ENCODE data around the gene MC3R. TPM values are rescaled to one million over a fixed set of nuclear protein-coding genes. Genes with fewer than 3 reads are reported as not detected.

The MC3R gene
- total RNA-seq, 4 donors from 2014 or later: not detected

DNA sequence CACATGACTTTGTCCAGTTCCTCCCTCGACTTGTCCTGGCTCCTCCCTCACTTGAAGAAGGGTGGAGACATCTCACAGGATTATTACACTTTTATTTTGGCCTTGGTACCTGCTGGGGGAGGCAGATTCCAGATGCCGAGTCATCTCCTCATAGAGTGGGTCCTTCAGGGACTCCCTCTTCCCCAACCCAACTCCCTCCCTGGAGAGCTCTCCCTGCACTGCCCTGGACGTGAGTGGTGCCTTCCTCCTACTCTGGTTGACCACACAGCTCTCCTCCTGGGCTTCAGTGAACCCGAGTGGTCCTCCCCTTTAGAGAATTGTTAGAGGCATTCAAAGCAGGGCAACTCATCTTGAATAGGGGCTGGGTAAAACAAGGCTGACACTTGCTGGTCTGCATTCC, 40.9 kb upstream of the MC3R start:
- no peak overlapping the region for H3K27ac ChIP-seq
- H3K4me1 ChIP-seq: no peaks in the 10 kb centered on the region
- TF ChIP-seq CTCF (IDR thresholded peaks at IDR 0.05) (no peak), POLR2A (IDR thresholded peaks at IDR 0.05) (no peak)
- no peak overlapping the region for H3K4me3 ChIP-seq
- H3K9me3 ChIP-seq: no peaks in the 10 kb centered on the region
- H3K27me3 ChIP-seq: no peaks in the 10 kb centered on the region
- H3K36me3 ChIP-seq: no peaks in the 10 kb centered on the region
- DNase-seq: no peak

DNA sequence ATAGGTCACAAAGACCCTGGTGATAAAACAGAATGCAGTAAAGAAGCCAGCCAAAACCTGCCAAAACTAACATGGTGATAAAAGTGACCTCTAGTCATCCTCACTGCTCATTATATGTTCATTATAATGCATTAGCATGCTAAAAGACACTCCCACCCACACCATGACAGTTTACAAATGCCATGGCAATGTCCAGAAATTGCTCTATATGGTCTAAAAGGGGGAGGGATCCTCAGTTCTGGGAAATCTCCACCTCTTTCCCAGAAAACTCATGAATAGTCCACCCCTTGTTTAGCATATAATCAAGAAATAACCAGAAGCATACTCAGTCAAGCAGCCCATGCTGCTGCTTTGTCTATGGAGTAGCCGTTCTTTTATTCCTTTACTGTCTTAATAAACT, 40.4 kb upstream of the MC3R start:
- Histone ChIP-seq H3K9me3 (no peaks in the 10 kb centered on the region), H3K27me3 (no peaks in the 10 kb centered on the region), H3K4me3 (no peak overlapping the region), H3K4me1 (no peaks in the 10 kb centered on the region), H3K27ac (no peak overlapping the region), H3K36me3 (no peaks in the 10 kb centered on the region)
- DNase-seq: no peak
- no peak for TF ChIP-seq POLR2A (IDR thresholded peaks at IDR 0.05)
- no peak for TF ChIP-seq CTCF (IDR thresholded peaks at IDR 0.05)

DNA sequence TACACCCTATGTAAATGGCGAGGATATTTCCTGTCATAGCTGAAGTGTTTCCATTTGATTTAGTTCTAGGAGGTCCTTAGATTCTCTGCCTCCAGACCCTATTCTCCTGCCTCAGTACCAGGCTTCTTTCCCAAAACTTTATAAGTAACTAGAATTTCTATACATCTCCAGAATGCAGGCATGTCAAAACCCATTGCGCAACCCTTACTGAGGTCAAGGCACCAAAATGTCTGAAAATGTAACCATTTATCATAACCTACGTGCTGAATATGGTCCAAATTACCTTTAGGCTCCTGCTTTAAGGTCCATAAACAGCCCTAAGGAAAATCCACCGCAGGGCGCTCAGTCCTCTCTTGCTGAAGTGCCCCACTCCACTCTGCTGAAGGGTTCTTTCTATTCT, 37.5 kb upstream of the MC3R start:
- H3K4me3 ChIP-seq: no peak overlapping the region
- H3K36me3 ChIP-seq: no peaks in the 10 kb centered on the region
- H3K9me3 ChIP-seq: no peaks in the 10 kb centered on the region
- no peak for DNase-seq
- H3K27me3 ChIP-seq: no peaks in the 10 kb centered on the region
- TF ChIP-seq CTCF (IDR thresholded peaks at IDR 0.05): no peak
- H3K4me1 ChIP-seq: no peaks in the 10 kb centered on the region
- H3K27ac ChIP-seq: no peak overlapping the region

DNA sequence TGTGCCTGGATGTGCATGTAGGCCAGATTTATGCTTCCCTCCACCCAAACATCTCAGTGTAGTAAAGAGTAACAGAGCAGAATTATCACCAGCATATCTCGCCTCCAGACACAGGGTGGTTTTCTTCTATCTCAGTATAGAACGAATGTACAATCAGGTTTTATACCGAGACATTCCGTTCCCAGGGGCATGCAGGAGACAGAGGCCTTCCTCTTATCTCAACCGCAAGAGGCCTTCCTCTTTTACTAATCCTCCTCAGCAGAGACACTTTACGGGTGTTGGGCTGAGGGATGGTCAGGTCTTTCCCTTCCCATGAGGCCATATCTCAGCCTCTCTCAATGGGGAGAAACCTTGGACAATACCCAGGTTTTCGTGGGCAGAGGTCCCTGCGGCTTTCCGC, 36.4 kb upstream of the MC3R start:
- Histone ChIP-seq H3K4me1 (no peaks in the 10 kb centered on the region), H3K4me3 (no peak overlapping the region), H3K9me3 (no peaks in the 10 kb centered on the region), H3K27me3 (no peaks in the 10 kb centered on the region), H3K36me3 (no peaks in the 10 kb centered on the region), H3K27ac (no peak overlapping the region)
- no peak for DNase-seq
- TF ChIP-seq CTCF (IDR thresholded peaks at IDR 0.05): no peak
- TF ChIP-seq POLR2A (IDR thresholded peaks at IDR 0.05): no peak

DNA sequence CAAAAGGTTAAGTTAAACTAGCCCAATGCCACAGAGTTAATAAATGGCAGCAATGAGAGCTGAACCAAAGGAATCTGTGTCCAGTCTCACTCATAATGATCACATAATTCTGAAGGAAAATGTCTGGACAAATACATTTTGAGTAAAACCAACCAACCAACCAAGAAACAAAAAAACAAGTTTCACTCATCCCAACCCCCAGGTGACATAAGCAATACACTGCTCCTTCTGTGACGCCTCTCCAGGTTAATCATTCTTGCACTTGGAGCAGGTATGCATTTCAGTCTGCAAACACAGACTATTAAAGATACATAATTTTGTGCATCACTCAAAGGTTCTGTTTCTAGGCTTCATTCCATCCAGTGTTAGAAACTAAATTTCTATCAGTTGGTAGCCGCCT, 35.2 kb upstream of the MC3R start:
- no peak for DNase-seq
- no peaks in the 10 kb centered on the region for H3K9me3 ChIP-seq
- no peak for TF ChIP-seq POLR2A (IDR thresholded peaks at IDR 0.05)
- no peak overlapping the region for H3K4me3 ChIP-seq
- no peaks in the 10 kb centered on the region for H3K36me3 ChIP-seq
- no peak overlapping the region for H3K27ac ChIP-seq
- H3K27me3 ChIP-seq: no peaks in the 10 kb centered on the region
- H3K4me1 ChIP-seq: no peaks in the 10 kb centered on the region

DNA sequence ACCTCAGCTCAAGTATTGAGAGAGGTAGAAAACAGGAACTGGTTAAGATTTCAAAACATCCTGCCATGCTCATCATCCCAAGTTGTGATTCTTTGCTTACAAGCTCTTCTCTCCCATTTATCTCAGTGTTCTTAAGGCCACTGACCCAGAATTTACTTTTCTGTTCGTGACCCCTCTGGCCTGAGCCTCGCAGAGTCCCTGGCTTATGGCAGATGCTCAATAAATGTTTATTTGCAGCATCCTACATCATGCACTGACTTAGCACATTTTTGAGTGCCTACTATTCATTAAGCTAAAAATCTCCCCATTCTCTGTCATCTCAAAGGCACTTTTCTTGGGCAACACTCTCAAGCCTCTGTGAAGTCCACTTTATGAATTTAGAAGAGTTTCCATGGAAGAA, 33.4 kb upstream of the MC3R start:
- Histone ChIP-seq H3K4me3 (no peak overlapping the region), H3K36me3 (no peaks in the 10 kb centered on the region), H3K27me3 (no peaks in the 10 kb centered on the region), H3K27ac (no peak overlapping the region), H3K9me3 (no peaks in the 10 kb centered on the region), H3K4me1 (no peaks in the 10 kb centered on the region)
- no peak for TF ChIP-seq CTCF (IDR thresholded peaks at IDR 0.05)
- TF ChIP-seq POLR2A (IDR thresholded peaks at IDR 0.05): no peak
- DNase-seq: no peak
